Neuronal stem cell (in vitro differentiated cells): ENCODE data around the gene GPR108.

Experiments used
- DNase-seq: peaks from one replicate; pipeline ENCODE4 v3.0.0-alpha.2; 2013; ENCODE audit warnings: low spot score
- H2AFZ ChIP-seq: one replicate; pipeline ENCODE4 v1.6.1; 2013; ENCODE audit warnings: mild to moderate bottlenecking, low read length, inconsistent platforms
- H2AK5ac ChIP-seq: 2 replicates; pipeline ENCODE4 v1.6.1; 2013; ENCODE audit warnings: low read depth, mild to moderate bottlenecking, inconsistent platforms, low read length, moderate library complexity, mixed read lengths
- H2BK120ac ChIP-seq: 2 replicates; pipeline ENCODE4 v1.6.1; 2013; ENCODE audit warnings: low read depth, mild to moderate bottlenecking, inconsistent platforms, low read length, moderate library complexity, mixed read lengths
- H2BK12ac ChIP-seq: one replicate; pipeline ENCODE4 v1.6.1; 2013; ENCODE audit warnings: low read length, inconsistent platforms
- H2BK15ac ChIP-seq: 2 replicates; pipeline ENCODE4 v1.6.1; 2013; ENCODE audit warnings: mild to moderate bottlenecking, low read length, inconsistent platforms, mixed read lengths
- H2BK5ac ChIP-seq: one replicate; pipeline ENCODE4 v1.6.1; 2013; ENCODE audit warnings: inconsistent platforms, mild to moderate bottlenecking, low read length, moderate library complexity
- H3K14ac ChIP-seq: one replicate; pipeline ENCODE4 v1.6.1; 2013; ENCODE audit warnings: low read length, inconsistent platforms
- H3K18ac ChIP-seq: 2 replicates; pipeline ENCODE4 v1.6.1; 2013; ENCODE audit warnings: low read length, inconsistent platforms
- H3K23ac ChIP-seq: 2 replicates; pipeline ENCODE4 v1.6.1; 2013; ENCODE audit warnings: low read depth, mild to moderate bottlenecking, mixed read lengths, low read length, inconsistent platforms; ENCODE audit not compliant: poor library complexity
- H3K27ac ChIP-seq: replicated peaks from 3 replicates; pipeline ENCODE4 v1.5.1; 2013; ENCODE audit warnings: low read length, inconsistent platforms
- H3K27me3 ChIP-seq, 3 experiments: 2 replicates each; pipeline ENCODE4 v1.6.1; 2013; ENCODE audit warnings: low read length in 3 of 3, mild to moderate bottlenecking in 2 of 3, inconsistent platforms in 1 of 3, low read depth in 1 of 3, mixed read lengths in 1 of 3, moderate library complexity in 1 of 3; ENCODE audit not compliant: control insufficient read depth in 3 of 3, insufficient read depth in 3 of 3
- H3K36me3 ChIP-seq, 2 donors: replicated peaks in 1 of 2; 2 replicates each; pipeline ENCODE4 v1.6.1; 2013; ENCODE audit warnings: low read length in 2 of 2; ENCODE audit not compliant: control insufficient read depth in 2 of 2, insufficient read depth in 2 of 2
- H3K4ac ChIP-seq: 2 replicates; pipeline ENCODE4 v1.6.1; 2013; ENCODE audit warnings: inconsistent platforms, mild to moderate bottlenecking, low read length, moderate library complexity
- H3K4me1 ChIP-seq, 2 donors: 1 replicate in 1 of 2; 2 replicates in 1 of 2; pipeline ENCODE4 v1.6.1; 2013; ENCODE audit warnings: low read length in 2 of 2, low read depth in 1 of 2; ENCODE audit not compliant: control insufficient read depth in 2 of 2, insufficient read depth in 1 of 2
- H3K4me2 ChIP-seq: one replicate; pipeline ENCODE4 v1.6.1; 2013; ENCODE audit warnings: mild to moderate bottlenecking, low read length, inconsistent platforms; ENCODE audit not compliant: insufficient read depth, poor library complexity, severe bottlenecking
- H3K4me3 ChIP-seq, 2 donors: 2 replicates each; pipeline ENCODE4 v1.5.1; 2013; ENCODE audit warnings: low read length in 2 of 2, mild to moderate bottlenecking in 2 of 2, inconsistent platforms in 1 of 2, moderate library complexity in 1 of 2
- H3K79me1 ChIP-seq: one replicate; pipeline ENCODE4 v1.6.1; 2013; ENCODE audit warnings: low read depth, mild to moderate bottlenecking, inconsistent platforms, low read length, moderate library complexity
- H3K9ac ChIP-seq: one replicate; pipeline ENCODE4 v1.6.1; 2013; ENCODE audit warnings: mild to moderate bottlenecking, low read depth, low read length, inconsistent platforms; ENCODE audit not compliant: poor library complexity
- H3K9me3 ChIP-seq, 2 donors: replicated peaks in 1 of 2; 2 replicates each; pipeline versions ENCODE3 to v1.6.1; 2013; ENCODE audit warnings: low read length in 2 of 2, mild to moderate bottlenecking in 2 of 2, inconsistent platforms in 1 of 2, low read depth in 1 of 2, mixed read lengths in 1 of 2, moderate library complexity in 1 of 2; ENCODE audit not compliant: control insufficient read depth in 2 of 2, insufficient read depth in 1 of 2
- H4K8ac ChIP-seq: one replicate; pipeline ENCODE4 v1.6.1; 2013; ENCODE audit warnings: low read depth, mild to moderate bottlenecking, inconsistent platforms, low read length, moderate library complexity
- H4K91ac ChIP-seq: one replicate; pipeline ENCODE4 v1.6.1; 2013; ENCODE audit warnings: low read length, low read depth, mild to moderate bottlenecking, inconsistent platforms; ENCODE audit not compliant: poor library complexity
- WGBS, 2 donors: extraction: QIAGEN DNeasy Blood & Tissue Kit; methylation state at CpG; one replicate each; pipeline ENCODE4 v1.1.7; 2013; ENCODE audit warnings: missing lambda C conversion rate in 2 of 2, mixed read lengths in 1 of 2; ENCODE audit not compliant: insufficient read length in 2 of 2, insufficient replicate concordance in 1 of 2; ENCODE audit errors: extremely low coverage in 2 of 2; 5-methylcytosine and 5-hydroxymethylcytosine counted together

Gene GPR108

GRCh38 chr19:6745965-6746364, 8.6 kb upstream of the GPR108 start:
- no peak overlapping the region for H2AK5ac ChIP-seq
- H2BK120ac ChIP-seq: no peak overlapping the region
- H3K9ac ChIP-seq: peak overlapping the region; percentile 15
- no peak overlapping the region for H3K4me3 ChIP-seq
- H3K18ac ChIP-seq: peak overlapping the region; percentile 77
- no peak for DNase-seq
- H3K23ac ChIP-seq: peak overlapping the region; percentile 59
- no peaks in the 10 kb centered on the region for H3K27me3 ChIP-seq
- H3K4me2 ChIP-seq: no peak overlapping the region
- H4K8ac ChIP-seq: no peak overlapping the region
- H2BK5ac ChIP-seq: no peak overlapping the region
- no peak overlapping the region for H2BK12ac ChIP-seq
- peaks cover 20 to 21% of the 10 kb centered on the region in 2 donors for H3K4me1 ChIP-seq
- H2BK15ac ChIP-seq: no peak overlapping the region
- H3K79me1 ChIP-seq: no peaks in the 10 kb centered on the region
- peaks cover 31 to 64% of the 10 kb centered on the region in 2 donors for H3K36me3 ChIP-seq
- H3K9me3 ChIP-seq: peaks cover 3 to 9% of the 10 kb centered on the region in 2 donors
- H2AFZ ChIP-seq: no peak overlapping the region
- no peak overlapping the region for H3K14ac ChIP-seq
- H4K91ac ChIP-seq: no peak overlapping the region
- WGBS, 2 donors: no CpG with 5 or more reads among the region's 24 CpGs
- H3K27ac ChIP-seq: no peak overlapping the region
- no peak overlapping the region for H3K4ac ChIP-seq

GRCh38 chr19:6744381-6745301, 7.3 kb upstream of the GPR108 start:
- Histone ChIP-seq H2AFZ (peak overlapping the region; percentile 39), H2BK15ac (peak overlapping the region; percentile 91), H3K18ac (peak overlapping the region; percentile 94), H3K27me3 (no peaks in the 10 kb centered on the region), H3K4me1 (peaks cover 20 to 22% of the 10 kb centered on the region in 2 donors), H2BK5ac (peak overlapping the region; percentile 95), H2BK12ac (peak overlapping the region; percentile 41), H4K91ac (peak overlapping the region; percentile 11), H3K4ac (peak overlapping the region; percentile 54), H2AK5ac (peak overlapping the region; percentile 98), H3K4me2 (peak overlapping the region; percentile 31), H3K27ac (peak overlapping the region; percentile 92), H3K79me1 (no peaks in the 10 kb centered on the region), H3K9ac (peak overlapping the region; percentile 18), H4K8ac (peak overlapping the region; percentile 98), H3K36me3 (peaks cover 25 to 53% of the 10 kb centered on the region in 2 donors), H3K23ac (no peak overlapping the region), H3K4me3 (no peak overlapping the region), H2BK120ac (peak overlapping the region; percentile 61), H3K14ac (peak overlapping the region; percentile 63), H3K9me3 (peaks cover 3 to 9% of the 10 kb centered on the region in 2 donors)
- no peak for DNase-seq
- WGBS, 2 donors: no CpG with 5 or more reads among the region's 41 CpGs

GRCh38 chr19:6743714-6744380, 6.5 kb upstream of the GPR108 start:
- Histone ChIP-seq H4K91ac (no peak overlapping the region), H2BK5ac (peak overlapping the region; percentile 95), H2BK120ac (peak overlapping the region; percentile 61), H3K23ac (no peak overlapping the region), H3K79me1 (no peaks in the 10 kb centered on the region), H2AFZ (peak overlapping the region; percentile 39), H3K18ac (peak overlapping the region; percentile 94), H2AK5ac (peak overlapping the region; percentile 98), H3K4ac (no peak overlapping the region), H3K9me3 (peaks cover 3 to 9% of the 10 kb centered on the region in 2 donors), H3K27me3 (no peaks in the 10 kb centered on the region), H2BK15ac (peak overlapping the region; percentile 91), H3K4me1 (peaks cover 24 to 26% of the 10 kb centered on the region in 2 donors), H3K27ac (peak overlapping the region; percentile 92), H3K36me3 (peaks cover 20 to 45% of the 10 kb centered on the region in 2 donors), H3K4me2 (peak overlapping the region; percentile 31), H4K8ac (no peak overlapping the region), H3K9ac (no peak overlapping the region), H2BK12ac (peak overlapping the region; percentile 41), H3K4me3 (no peak overlapping the region), H3K14ac (no peak overlapping the region)
- WGBS, 2 donors: no CpG with 5 or more reads among the region's 15 CpGs
- DNase-seq: peak; percentile 58

- peaks cover 31 to 32% of the 10 kb centered on the region in 2 donors for H3K4me1 ChIP-seq
These were observed 5.7 kb upstream of the GPR108 start for GRCh38 chr19:6743066-6743465.

More at GRCh38 chr19:6743066-6743465, 5.7 kb upstream of the GPR108 start:
- no CpG with 5 or more reads among the region's 7 CpGs for WGBS, 2 donors
- Histone ChIP-seq H3K18ac (peak overlapping the region; percentile 90), H2BK12ac (no peak overlapping the region), H3K4me3 (no peak overlapping the region), H3K4ac (no peak overlapping the region), H3K23ac (no peak overlapping the region), H3K9ac (no peak overlapping the region), H4K8ac (no peak overlapping the region), H3K9me3 (peaks cover 3 to 9% of the 10 kb centered on the region in 2 donors), H3K4me2 (no peak overlapping the region), H2AFZ (no peak overlapping the region), H3K27me3 (no peaks in the 10 kb centered on the region), H2BK120ac (no peak overlapping the region), H3K27ac (peak overlapping the region; percentile 92), H3K36me3 (peaks cover 17 to 37% of the 10 kb centered on the region in 2 donors), H2BK15ac (no peak overlapping the region), H2BK5ac (no peak overlapping the region), H4K91ac (no peak overlapping the region), H3K79me1 (no peaks in the 10 kb centered on the region), H2AK5ac (peak overlapping the region; percentile 12), H3K14ac (no peak overlapping the region)
- no peak for DNase-seq
